HG02588 (cell line): ENCODE data around the gene CST9L.

Source experiments
- ATAC-seq: cut with Tn5 transposase; IDR thresholded peaks from one replicate; pipeline ENCODE4 v1.9.1; 2021; ENCODE audit warnings: mild to moderate bottlenecking, moderate library complexity; ENCODE audit not compliant: unreplicated experiment

Gene CST9L

DNA sequence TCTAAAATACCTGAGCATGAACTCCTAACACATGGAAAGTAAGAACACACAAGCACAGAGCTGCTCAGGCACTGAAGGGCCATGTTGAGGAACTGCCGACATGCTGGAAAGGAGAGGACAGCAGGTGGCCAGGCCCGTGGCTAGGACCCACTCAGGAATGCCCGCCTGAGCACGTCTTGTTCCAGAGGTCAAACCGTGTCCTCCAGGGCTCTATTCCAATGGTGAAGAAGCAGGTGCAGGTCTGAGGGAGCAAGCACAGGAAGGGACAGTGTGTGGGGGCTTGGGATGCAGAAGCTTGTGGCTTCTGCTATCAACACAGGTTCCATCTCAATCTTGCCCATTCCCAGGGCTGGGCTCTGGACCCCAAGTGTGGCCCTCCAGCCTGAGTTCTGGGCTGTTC lies 20.7 kb downstream of the CST9L start:
- no peak for ATAC-seq

DNA sequence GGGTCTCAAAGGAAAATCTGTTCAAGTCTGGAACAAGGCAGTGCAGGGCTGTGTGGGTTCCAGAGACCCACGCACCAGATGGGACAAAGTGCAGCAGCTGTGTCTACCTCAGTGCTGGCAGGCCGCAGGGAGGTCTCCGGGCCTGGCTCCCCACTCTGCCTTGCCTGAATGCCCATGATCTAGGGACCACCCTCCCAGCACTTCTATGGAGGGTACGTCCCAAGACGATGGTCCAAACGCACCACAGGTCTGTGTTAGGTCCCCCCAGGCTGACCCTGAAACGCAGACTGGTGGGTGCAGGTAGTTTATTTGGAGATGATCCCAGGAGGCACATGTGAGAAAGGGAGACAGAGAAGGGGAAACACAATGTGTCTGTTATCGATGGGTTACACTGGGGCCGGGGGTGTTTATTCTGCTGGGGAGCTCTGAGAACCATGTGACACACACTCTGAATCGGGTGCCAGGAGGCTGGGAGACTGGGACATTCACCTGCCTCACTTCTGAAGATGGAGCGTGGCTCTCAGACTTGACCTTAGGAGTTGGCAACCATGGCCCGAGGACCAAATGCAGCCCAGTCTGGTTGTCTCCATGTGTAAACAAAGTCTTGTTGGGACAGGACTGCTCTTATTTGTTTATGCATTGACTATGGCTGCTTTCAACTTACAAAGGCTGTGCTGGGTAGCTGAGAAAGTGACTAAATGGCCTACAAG lies 21.7 kb downstream of the CST9L start:
- no peak for ATAC-seq

DNA sequence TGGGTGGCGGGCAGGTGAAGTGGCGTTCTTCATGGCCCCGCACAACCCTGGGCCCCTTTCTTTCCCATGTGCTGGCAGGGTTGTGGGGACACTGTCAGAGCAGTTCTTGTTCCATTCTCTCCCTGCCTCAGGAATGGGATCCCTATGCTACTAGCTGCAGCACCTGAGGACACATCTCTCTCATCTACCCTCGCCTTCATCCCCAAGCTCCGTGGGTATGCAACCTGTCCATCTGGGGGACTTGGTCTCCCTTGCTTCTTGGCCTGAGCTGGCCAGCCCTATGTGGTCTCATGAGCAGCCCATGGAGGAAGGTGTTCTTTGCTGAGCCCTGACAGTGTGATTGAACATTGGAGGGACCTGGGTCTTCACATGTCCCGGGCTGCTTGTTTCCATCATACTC lies 24.2 kb downstream of the CST9L start:
- ATAC-seq: no peak

DNA sequence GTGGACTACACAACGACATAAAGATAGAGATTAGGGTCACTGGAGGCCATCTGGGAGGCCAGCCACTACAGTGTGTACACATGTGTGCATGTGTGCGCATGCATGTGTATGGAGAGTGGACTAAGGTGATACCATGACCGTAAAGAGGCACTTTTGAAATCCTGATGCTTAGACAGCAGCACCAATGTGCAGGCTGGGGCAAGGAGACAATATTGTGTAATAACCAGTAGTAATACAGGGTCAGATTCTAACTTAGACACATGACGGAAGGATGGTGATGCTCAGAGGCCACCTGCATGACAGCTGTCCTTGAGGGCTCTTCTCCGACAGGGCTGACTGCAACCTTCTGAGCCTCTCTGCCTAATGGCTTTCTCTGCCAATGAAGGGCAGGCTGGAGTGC lies 25.5 kb downstream of the CST9L start:
- no peak for ATAC-seq

DNA sequence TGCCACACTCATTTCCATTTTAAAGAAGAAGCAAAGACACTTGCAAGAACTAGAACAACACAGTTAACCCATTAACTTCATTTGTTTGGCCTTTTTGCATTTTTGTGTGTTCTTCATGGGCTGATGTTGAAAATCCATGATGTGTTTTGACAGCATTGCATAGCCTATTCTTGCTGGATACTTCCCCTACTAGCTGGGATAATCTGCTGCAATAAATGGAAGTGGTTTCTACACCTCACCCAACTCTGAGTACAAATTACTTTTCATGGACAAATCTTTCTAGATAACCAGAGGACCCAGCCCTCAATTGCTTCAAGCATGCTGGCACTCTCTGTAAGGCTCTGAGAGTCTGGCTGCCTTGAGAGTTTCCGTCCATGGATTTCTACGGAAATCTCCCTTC lies 26.5 kb downstream of the CST9L start:
- ATAC-seq: no peak

DNA sequence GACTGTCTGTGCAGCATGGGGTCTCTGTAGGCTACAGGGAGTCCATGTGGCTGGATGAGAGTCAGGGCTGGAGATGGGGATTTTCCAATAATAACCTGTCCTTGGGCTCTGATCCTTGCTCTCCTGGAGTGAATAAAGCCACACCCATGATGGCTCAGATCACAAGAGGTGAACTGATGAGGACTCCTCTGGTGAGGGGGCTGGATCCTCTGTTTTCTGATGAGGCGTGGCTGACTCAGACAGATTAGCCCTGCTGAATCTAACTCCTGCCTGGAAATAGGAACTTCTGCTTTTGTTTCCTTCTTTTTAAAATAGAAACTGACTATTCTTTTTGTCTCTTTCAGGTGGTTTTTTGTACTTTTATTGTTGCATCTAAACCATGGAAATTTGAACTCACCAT lies 27.0 kb downstream of the CST9L start:
- no peak for ATAC-seq

DNA sequence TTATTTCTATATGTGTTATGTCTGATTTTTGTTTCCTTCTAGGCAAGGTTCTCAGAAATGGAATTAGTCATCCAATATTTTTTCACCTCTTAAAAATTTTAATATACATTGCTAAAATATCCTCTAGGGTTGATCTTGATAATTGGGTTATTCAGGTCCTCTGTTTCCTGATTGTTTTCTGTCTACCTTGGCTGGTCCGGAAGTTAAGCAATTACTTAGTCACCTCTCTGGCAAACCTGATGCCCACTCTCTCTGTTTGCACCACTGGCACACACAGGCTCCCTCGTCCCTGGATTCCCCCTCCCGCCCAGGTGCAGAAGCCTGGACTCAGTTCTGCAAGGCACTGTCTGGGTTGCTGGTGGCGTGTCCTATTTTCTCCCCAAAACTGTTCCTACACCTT lies 27.7 kb downstream of the CST9L start:
- no peak for ATAC-seq

DNA sequence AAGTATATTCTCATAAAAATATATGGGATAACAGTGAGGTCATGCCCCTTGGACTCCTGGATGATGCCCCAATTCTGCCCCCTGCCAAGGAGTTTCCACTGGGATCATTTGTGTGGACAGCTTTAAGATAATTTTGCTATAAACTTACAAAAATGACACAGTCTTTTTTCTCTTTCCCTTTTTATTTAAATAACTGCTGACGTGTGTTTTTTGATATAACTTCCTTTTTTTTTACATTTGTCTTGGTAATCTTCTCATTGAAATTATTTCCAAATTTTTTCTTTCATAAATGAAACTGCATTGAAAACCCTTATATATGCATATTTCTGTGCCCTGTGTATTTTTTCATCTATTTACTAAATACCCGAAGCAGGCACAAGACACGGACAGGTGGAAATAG lies 31.3 kb downstream of the CST9L start:
- no peak for ATAC-seq

DNA sequence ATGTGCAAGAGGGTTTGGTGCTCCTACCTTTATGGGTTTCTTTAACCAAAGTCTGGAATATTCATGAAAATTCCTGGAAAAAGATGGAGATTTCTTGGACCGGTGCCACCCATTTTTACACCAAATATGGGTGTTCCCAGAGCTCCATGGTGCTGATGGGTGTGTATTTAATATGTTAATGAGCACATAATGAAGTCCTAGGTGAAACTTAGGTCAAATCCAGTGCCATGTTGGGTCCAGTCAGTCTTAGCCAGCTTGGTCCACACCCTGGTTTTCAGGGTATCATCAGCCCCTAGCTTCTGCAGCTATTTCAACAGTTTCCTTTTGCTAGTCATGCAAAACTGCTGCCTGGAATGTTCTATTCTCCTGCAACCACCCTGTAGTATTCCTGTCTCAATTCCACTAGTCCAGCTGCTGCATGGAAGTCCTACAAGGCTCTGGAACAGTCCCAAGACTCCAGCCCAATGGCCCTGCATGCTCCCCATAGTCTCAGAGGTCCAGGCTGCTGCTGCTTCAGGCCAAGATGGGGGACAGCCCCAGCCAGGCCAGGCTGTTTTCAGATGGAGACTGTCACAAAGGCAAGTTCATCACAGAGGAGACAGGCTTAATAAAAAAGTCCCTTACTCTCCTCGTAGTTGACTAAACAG lies 31.8 kb downstream of the CST9L start:
- ATAC-seq: no peak

DNA sequence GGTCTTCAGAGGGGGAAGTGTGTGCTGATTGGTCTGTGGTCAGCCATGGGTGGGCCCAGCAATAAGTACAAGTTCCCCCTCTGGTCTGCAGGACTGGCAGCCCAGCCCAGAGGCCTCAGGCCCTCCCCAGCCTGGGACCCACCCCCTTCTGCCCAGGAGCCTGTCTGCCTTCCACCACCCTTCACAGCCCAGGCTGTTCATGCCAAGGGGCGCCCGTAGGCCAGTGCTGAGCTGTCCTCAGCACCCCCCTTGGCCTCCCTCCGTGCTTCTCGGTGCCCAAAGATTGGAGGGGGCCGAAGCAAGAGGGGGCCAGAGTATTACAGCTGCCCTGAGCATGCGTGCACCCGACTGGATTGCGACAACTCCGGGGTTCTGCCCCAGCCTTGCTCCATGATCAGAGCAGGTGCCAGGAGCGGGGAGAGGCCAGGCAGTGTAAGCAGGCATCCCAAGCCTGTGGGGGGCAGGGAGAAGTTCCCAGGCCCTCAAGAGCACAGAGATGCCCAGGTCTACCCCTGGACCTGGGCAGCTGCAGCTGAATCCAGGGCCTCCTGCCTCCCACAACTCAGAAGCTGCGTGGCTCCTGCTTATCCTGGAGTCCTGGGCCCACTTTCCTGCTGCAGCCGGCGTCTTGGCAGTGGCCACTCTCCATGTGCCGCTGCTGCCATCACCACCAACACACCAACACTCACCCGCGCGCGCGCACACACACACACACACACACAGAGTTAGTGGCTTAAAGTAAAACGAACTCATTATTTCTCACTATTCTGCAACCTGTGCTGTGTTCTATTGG lies 33.3 kb downstream of the CST9L start:
- no peak for ATAC-seq

DNA sequence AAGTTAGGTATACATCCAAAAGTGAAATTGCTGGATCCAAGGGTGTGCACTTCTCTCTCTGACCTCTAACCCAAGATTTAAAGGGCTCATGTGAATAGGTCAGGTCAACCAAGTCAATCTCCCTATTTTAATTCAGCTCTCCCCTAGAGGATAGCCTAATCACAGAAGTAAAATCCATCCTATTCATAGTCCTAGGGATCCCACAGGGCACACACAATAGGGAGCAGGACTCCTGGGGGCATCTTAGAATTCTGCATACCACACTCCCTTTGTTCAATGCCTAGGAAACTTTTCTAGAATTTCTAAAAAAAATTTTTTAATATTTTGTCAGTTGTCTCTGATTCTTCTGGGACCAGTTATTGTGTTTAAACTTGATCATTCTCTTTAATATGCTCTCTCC lies 35.1 kb downstream of the CST9L start:
- no peak for ATAC-seq

DNA sequence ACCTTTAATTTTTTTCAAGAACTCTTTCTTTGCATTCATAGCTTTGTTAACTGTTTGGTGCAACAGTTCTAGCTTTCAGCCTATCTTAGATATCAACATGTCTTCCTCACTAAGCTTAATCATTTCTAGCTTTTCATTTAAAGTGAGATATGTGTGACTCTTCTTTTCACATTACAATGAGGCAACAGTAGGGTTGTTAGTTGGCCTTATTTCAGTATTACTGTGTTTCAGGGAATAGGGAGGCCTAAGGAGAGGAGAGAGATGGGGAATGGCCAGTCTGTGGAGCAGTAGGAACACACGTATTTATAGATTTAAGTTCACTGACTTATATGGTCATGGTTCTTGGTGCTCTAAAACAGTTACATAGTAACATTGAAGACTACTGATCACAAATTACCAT lies 35.8 kb downstream of the CST9L start:
- ATAC-seq: no peak

DNA sequence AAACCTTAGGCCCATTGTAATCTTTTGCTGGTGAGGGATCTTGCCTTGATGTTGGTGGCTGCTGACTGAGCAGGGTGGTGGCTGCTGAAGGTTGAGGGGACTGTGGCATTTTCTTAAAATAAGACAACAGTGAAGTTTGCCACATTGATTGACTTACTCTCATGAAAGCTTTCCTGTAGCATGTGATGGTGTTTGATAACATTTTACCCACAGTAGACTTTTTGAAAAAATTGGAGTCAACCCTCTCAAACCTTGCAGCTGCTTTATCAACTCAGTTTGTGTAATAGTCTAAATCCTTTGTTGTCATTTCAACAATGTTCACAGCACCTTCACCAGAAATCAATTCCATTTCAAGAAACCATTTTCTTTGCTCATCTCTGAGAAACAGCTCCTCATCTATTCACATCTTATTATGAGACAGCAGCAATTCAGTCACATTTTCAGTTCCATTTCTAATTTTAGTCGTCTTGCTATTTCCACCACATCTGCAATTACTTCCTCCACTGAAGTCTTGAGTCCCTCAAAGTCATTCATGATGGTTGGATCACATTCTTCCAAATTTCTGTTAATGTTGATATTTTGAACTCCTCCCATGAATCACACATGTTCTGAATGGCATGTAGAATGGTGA lies 37.2 kb downstream of the CST9L start:
- no peak for ATAC-seq

DNA sequence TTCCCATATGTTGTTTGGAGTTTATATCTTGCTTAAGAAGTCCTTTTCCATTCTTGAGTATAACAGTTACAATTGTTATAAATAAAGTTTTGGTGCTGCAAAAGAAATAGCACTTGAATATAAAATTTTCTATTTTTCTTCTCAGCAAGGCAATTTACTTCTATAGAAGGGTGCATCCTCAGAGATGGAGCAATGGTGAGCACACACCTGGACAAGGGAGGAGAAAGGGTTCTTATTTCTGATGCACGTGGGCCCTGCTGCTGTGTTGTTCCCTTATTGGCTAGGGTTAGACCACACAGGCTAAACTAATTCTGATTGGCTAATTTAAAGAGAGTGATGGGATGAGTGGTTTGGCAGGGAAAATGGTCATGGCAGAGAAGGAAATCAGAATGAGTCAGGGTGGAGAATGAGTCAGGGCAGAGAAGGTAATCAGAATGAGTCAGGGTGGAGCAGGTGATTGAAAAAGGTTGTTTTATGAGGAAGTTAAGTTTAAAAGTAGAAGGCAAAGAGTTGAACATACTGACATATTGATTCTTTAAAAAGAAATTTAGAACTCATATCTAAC lies 39.3 kb downstream of the CST9L start:
- no peak for ATAC-seq

DNA sequence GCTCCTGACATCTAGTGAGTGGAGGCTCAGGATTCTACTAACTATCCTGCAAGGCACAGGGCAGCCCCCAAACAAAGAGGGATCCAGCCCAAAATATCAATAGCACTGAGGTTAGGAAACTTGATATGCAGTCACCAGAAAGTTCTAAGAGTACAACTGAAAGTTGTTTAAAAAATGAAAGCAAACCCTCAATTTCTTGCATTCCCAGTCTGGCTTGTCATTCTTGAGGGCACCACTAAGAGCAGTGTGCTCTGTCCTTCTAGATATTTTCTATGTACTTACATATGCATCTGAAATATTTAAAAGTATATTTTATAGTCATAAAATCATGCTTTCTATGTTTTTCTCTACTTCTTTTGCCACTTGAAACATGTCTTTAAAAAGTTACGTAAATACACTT lies 41.4 kb downstream of the CST9L start:
- ATAC-seq: no peak

DNA sequence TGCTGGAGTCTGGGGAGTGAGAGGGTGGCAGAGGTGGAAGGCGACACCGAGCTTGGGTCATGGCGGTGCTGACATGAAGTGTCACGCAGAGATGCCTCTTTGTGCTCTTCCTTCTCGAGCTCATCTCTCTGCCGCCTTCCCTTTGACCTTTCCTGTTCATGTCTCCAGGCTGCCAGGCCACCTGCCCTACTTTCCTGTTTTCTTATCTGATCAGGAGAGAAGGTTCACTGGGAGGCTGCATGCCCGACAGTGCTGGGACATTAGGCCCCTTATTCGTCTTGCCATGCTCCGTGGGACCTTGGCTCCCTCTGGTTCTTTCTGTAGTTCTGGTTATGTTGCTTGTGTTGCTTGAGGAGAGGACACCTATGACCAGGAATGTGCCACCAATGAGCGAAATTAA lies 44.1 kb downstream of the CST9L start:
- no peak for ATAC-seq

DNA sequence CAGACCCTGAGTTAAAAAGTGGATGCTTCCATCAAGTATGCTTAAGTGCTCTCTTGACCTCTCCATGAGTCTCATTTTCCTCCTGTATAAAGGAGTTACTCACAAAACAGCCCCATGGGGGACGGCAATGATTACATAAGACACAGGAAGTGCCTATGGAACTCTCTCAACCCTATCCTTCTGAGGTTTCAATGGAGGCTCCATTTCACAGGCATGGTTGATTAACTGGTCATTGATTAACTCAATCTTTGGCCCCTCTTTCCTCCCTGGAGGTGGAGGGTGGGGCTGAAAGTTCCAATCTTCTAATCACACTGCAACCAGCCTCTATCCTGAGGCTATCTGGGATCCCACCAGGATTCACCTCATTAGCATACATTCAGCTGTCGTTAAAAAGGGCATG lies 48.1 kb downstream of the CST9L start:
- no peak for ATAC-seq

DNA sequence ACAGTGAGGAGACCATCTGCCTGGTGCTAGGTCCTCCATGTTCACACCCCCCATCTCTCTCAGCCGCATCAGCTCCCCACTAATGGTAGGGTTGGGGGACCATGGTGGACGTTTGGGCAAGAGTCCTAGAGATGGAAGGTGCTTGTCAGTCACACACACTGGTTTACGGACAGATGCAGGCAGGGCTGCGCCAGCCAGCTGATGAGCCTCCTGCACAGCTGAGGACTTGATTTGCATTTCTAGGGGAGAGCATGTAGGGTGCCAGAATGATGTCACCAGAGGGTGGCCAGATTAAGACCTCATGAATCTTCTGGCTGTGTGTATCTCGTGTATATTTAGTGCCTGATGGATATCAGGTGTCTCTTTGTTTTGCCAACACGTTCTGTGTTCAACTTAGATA lies 48.7 kb downstream of the CST9L start:
- no peak for ATAC-seq

DNA sequence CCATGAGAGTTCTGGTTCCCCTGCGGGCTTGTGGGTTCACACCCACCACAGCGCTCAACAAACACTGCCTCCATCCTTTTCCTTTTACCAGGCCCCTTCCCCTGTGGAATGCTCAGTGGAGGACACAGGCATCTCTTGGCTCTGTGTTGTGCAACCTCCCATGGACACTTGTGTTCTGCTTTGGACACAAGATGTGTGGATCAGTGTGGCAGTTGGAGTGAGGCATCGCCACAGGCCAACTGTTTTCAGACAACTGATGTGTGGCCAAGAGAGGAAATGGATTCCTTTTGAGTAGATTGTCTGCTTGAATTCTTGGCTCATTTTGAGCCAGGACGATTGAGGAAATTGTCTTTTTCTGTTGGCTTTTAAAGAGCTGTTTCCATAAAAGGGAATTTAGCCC lies 50.6 kb downstream of the CST9L start:
- no peak for ATAC-seq

DNA sequence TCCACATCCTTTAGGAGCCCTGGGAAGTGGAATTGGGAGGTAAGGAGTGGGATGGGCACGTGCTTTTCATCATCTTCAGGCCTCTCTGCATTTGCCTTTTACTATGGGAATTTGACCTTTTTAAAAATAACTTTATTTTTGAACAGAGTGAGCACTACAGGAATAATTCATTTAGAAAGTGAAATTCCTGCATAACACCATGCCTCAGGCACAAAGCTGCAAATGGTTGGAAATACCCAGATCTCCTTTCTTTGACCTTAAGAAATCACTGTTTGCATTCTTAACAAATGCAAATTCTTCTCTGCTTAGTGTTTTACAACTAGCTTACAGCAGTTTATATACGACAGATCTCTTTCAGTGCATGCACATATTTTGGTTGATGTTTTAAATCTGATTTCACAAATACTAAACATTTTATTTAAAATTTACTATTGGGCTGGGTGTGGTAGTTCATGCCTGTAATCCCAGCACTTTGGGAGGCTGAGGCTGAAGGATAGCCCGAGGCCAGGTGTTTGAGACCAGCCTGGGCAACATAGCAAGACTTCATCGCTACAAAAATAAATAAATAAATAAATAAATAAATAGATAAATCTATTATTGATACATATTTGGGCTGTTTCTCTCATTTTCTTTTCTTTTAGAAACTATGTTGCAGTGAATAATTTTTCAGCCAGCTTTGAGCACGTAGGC lies 52.9 kb downstream of the CST9L start:
- no peak for ATAC-seq

DNA sequence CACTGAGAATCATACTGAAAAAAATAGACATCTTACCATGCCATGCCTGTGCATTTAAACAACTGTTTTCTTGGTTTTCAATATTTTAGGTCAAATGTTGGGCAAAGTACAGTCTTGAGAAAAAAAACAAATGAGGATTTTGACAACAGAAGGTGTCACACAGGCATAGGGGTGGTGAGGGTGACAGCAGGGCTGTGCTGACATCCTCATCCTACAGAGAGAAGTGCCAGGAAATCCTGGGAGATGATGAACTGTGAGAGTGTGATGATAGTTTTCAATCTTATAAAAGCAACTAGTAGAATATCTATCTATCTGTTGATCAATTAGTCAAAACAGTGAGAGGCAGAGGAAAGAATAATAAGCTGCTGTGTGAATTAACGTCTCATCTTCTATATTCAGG lies 53.4 kb downstream of the CST9L start:
- no peak for ATAC-seq
